Pancreas (tissue), 10 donors: ENCODE data around the gene NUP50. TPM values are rescaled to one million over a fixed set of nuclear protein-coding genes. Genes with fewer than 3 reads are reported as not detected.

Experiments used
- ATAC-seq, 4 donors: fragments of 200-7000 bp; cut with Tn5 transposase; one replicate each; pipeline versions ENCODE4 v1.8.0 to v1.9.1; 2020; ENCODE audit warnings: mild to moderate bottlenecking in 4 of 4, moderate library complexity in 4 of 4
- DNase-seq, 6 donors: peaks; one replicate each; pipeline ENCODE4 v3.0.0-alpha.2; 2020
- FAIRE-seq: peaks from 2 replicates; lab custom pipeline; 2012; peaks lifted over from hg19 to GRCh38; lab: Jason Lieb, UNC
- H3K27ac ChIP-seq, 4 donors: fragments of 200-600 bp; sonication (generic); 1 replicate in 3 of 4; 2 replicates in 1 of 4; pipeline versions ENCODE4 v1.5.0 to v1.8.0; 2020
- H3K27me3 ChIP-seq, 4 donors: fragments of 200-600 bp; one replicate each; pipeline ENCODE4 v1.8.0; 2021
- H3K36me3 ChIP-seq, 3 donors: fragments of 200-600 bp; sonication (generic) in 1 of 3; one replicate each; pipeline versions ENCODE4 v1.5.0 to v1.8.0; 2020 to 2021
- H3K4me1 ChIP-seq, 3 donors: fragments of 200-600 bp; one replicate each; pipeline ENCODE4 v1.8.0; 2021
- H3K4me3 ChIP-seq, 4 donors: fragments of 200-600 bp; sonication (generic) in 2 of 4; one replicate each; pipeline versions ENCODE4 v1.5.0 to v1.8.0; 2020 to 2021
- H3K9me3 ChIP-seq, 4 donors: fragments of 200-600 bp; one replicate each; pipeline ENCODE4 v1.8.0; 2021
- WGBS, 2 donors: extraction: QIAGEN DNeasy Blood & Tissue Kit; methylation state at CpG; one replicate each; pipeline ENCODE4 v1.1.7; 2013; 5-methylcytosine and 5-hydroxymethylcytosine counted together
- intact Hi-C, 3 donors: fragments of 100-400 bp; cut with DNase I; formaldehyde crosslinking; loops; one replicate each; pipeline versions ENCODE4 v1.11.1 to v1.14.2; 2022
- polyA plus RNA-seq, 2 donors: library from polyadenylated mRNA; stranded (reverse); fragments of 200-250 nt; gene quantifications; one replicate each; pipeline ENCODE4 v1.2.3, GENCODE V29; 2013
- total RNA-seq, 6 donors: library from RNA; stranded (reverse); fragmentation: NEBNext Ultra II Directional in 4 of 6; extraction: Animal tissue kit (Norgen Biotek cat#: 25700) in 4 of 6; gene quantifications; one replicate each; pipeline versions ENCODE4 v1.2.1 to v1.2.4, GENCODE V29; 2021 to 2023
- TF ChIP-seq, protein P1 (sequence below), 4 donors: fragments of 200-600 bp; sonication (generic) in 3 of 4; IDR thresholded peaks; one replicate each; pipeline versions ENCODE4 v1.5.0 to v1.8.0; 2021; ENCODE audit warnings: antibody characterized with exemption in 4 of 4
- donor health status: healthy with polysubstance abuse.
- donor health status: DM: no; HTN: no; CAD: no; lungs with moderate emphysema.
- donor health status: DM: no; HTN: no; CAD: no.
- donor health status: control.
- donor health status: control.
- donor health status: Bipolar disorder and iron deficiency.
- donor health status: DM: yes; HTN: yes; CAD: no.
- donor health status: DM: no; HTN: no; CAD: no.
- donor health status: DM: no; HTN: no; CAD: no.
- donor health status: DM: yes; HTN: yes; CAD: no.

NUP50 gene
- total and polyA plus RNA-seq, 8 donors, result 11.8 to 35.2 (median 27.5) TPM

GRCh38 chr22:45205276-45205925 lies 41.7 kb downstream of the NUP50 start:
- TF ChIP-seq, protein P1, sequence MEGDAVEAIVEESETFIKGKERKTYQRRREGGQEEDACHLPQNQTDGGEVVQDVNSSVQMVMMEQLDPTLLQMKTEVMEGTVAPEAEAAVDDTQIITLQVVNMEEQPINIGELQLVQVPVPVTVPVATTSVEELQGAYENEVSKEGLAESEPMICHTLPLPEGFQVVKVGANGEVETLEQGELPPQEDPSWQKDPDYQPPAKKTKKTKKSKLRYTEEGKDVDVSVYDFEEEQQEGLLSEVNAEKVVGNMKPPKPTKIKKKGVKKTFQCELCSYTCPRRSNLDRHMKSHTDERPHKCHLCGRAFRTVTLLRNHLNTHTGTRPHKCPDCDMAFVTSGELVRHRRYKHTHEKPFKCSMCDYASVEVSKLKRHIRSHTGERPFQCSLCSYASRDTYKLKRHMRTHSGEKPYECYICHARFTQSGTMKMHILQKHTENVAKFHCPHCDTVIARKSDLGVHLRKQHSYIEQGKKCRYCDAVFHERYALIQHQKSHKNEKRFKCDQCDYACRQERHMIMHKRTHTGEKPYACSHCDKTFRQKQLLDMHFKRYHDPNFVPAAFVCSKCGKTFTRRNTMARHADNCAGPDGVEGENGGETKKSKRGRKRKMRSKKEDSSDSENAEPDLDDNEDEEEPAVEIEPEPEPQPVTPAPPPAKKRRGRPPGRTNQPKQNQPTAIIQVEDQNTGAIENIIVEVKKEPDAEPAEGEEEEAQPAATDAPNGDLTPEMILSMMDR (IDR thresholded peaks at IDR 0.05), result no peak
- Histone ChIP-seq H3K9me3 (no peaks in the 10 kb centered on the region), H3K4me1 (no peaks in the 10 kb centered on the region), H3K27ac (no peak overlapping the region), H3K27me3 (no peaks in the 10 kb centered on the region), H3K4me3 (no peak overlapping the region), H3K36me3 (peaks cover 0 to 10% (median 0%) of the 10 kb centered on the region in 3 donors)
- ATAC-seq (no peak), FAIRE-seq (no peak), DNase-seq (peak in 1 of 6 donors; percentile 13)
- 90 to 95% methylated on average over 20 of the region's 20 CpGs for WGBS, 2 donors
- intact Hi-C loops, result no loop called here

DNA sequence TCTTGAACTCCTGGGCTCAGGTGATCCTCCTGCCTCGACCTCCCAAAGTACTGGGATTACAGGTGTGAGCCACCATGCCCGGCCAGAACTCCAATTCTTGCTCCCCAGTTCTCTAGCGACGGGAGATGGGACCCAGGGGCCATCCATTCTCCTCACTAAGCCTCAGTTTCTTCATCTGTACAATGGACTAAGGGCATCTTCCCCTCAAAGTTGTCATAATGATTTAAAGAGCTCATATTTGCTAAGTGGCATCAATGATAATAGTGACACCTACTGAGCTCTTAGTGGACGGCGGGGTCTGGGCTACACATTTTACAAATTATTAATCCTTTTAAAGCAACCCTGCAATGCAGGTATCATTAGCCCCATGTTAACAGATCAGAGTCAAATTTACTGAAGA lies 42.5 kb downstream of the NUP50 start:
- TF ChIP-seq, protein P1 (IDR thresholded peaks at IDR 0.05), result no peak
- no peaks in the 10 kb centered on the region for H3K27me3 ChIP-seq
- ATAC-seq (no peak), DNase-seq (no peak), FAIRE-seq (no peak)
- H3K27ac ChIP-seq, result no peak overlapping the region
- H3K4me3 ChIP-seq, result no peak overlapping the region
- 83 to 97% methylated on average over 6 of the region's 6 CpGs for WGBS, 2 donors
- intact Hi-C loops, result no loop called here
- peaks cover 0 to 10% (median 0%) of the 10 kb centered on the region in 3 donors for H3K36me3 ChIP-seq
- no peaks in the 10 kb centered on the region for H3K9me3 ChIP-seq
- H3K4me1 ChIP-seq, result no peaks in the 10 kb centered on the region

DNA sequence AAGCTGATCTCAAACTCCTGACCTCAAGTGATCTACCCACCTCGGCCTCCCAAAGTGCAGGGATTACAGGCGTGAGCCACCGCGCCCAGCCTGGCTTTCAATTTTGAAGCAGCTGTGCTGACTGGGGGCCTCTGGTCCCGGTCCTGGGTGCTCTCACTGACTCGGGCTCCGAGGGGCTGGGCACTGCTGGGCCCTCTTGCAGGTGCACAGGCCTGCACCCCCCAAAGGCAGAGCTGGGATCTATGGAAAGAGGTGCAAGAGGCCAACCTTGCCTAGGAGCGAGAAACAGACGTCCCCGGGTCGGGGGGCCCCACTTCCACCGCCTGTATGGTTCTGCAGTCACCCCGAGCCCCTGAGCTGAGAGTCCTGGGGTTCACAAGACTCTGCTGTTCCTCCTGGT lies 43.8 kb downstream of the NUP50 start:
- FAIRE-seq (no peak), ATAC-seq (no peak), DNase-seq (peak in 2 of 6 donors; percentile 19 to 55)
- WGBS, 2 donors, result 97% methylated on average over 13 of the region's 13 CpGs
- no peak overlapping the region for H3K27ac ChIP-seq
- no peak overlapping the region for H3K4me3 ChIP-seq
- no peaks in the 10 kb centered on the region for H3K4me1 ChIP-seq
- TF ChIP-seq, protein P1 (IDR thresholded peaks at IDR 0.05), result no peak
- intact Hi-C loops, result no loop called here
- no peaks in the 10 kb centered on the region for H3K27me3 ChIP-seq
- H3K36me3 ChIP-seq, result peaks cover 0 to 7% (median 0%) of the 10 kb centered on the region in 3 donors
- no peaks in the 10 kb centered on the region for H3K9me3 ChIP-seq

DNA sequence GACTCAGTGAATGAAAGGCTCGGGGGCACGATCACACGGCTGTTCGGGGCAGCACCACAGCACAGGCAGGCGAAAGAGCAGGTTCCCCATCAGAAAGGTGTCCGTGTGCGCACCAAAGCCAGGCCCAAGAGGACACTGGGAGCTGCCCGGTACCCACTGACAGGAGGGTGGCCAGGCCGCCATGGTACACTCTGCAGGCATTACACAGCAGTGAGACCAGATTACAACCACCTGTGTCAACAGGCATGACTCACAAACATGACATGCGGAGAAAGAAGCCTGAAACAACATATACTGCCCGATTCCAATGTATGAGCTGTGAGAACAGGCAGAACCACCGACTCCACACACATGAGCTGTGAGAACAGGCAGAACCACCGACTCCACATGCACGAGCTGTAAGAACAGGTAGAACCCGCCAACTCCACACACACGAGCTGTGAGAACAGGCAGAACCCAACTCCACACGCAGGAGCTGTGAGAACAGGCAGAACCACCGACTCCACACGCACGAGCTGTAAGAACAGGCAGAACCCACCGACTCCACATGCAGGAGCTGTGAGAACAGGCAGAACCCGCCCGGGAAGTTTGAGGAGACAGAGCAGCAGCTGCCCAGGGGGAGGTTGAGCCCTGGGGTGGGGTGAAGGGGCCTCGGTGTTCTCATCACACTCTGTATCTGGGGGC lies 44.4 kb downstream of the NUP50 start:
- FAIRE-seq, result no peak
- no peaks in the 10 kb centered on the region for H3K4me1 ChIP-seq
- no peak overlapping the region for H3K4me3 ChIP-seq
- TF ChIP-seq, protein P1 (IDR thresholded peaks at IDR 0.05), result no peak
- H3K27me3 ChIP-seq, result no peaks in the 10 kb centered on the region
- H3K27ac ChIP-seq, result no peak overlapping the region
- intact Hi-C loops, result no loop called here
- H3K9me3 ChIP-seq, result no peaks in the 10 kb centered on the region
- 74% methylated on average over 24 of the region's 24 CpGs for WGBS, 2 donors
- DNase-seq, result peak in 4 of 6 donors; percentile 42 to 67 (median 57)
- H3K36me3 ChIP-seq, result peaks cover 0 to 1% (median 0%) of the 10 kb centered on the region in 3 donors
- ATAC-seq, result peak; percentile 53 to 88 (median 76)

DNA sequence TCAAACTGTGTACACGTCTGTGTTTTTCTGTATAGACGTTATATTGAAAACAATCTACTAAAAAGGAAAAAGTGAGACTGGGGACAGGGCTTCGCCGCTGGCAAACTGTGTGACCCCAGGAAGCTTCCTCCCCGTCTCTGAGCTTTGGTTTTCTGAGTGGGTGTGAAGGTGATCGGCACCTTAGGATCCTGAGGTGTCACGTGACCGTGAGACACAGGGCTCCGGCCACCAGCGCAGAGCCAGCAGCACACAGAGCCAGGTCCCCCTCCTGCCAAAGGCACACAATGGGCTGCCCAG lies 44.9 kb downstream of the NUP50 start:
- FAIRE-seq (no peak), DNase-seq (no peak), ATAC-seq (no peak)
- TF ChIP-seq, protein P1 (IDR thresholded peaks at IDR 0.05), result no peak
- intact Hi-C loops, result no loop called here
- H3K9me3 ChIP-seq, result no peaks in the 10 kb centered on the region
- no peak overlapping the region for H3K4me3 ChIP-seq
- no peaks in the 10 kb centered on the region for H3K36me3 ChIP-seq
- H3K4me1 ChIP-seq, result no peaks in the 10 kb centered on the region
- H3K27ac ChIP-seq, result no peak overlapping the region
- no peaks in the 10 kb centered on the region for H3K27me3 ChIP-seq
- WGBS, 2 donors, result 79 to 94% methylated on average over 10 of the region's 10 CpGs
